Stimulated activated CD8-positive, alpha-beta memory T cell treated with anti-CD3 and anti-CD28 coated beads, Interleukin-4, amount 100 ng/mL, for 48 hours (primary cell): ENCODE data around the gene ZDHHC8.

Experiments
- DNase-seq: peaks from one replicate; pipeline ENCODE4 v3.0.0-alpha.2; 2020

The ZDHHC8 gene

GRCh38 chr22:20130731-20131596, 640 bp upstream of the ZDHHC8 start:
- peak; percentile 85 for DNase-seq

DNA sequence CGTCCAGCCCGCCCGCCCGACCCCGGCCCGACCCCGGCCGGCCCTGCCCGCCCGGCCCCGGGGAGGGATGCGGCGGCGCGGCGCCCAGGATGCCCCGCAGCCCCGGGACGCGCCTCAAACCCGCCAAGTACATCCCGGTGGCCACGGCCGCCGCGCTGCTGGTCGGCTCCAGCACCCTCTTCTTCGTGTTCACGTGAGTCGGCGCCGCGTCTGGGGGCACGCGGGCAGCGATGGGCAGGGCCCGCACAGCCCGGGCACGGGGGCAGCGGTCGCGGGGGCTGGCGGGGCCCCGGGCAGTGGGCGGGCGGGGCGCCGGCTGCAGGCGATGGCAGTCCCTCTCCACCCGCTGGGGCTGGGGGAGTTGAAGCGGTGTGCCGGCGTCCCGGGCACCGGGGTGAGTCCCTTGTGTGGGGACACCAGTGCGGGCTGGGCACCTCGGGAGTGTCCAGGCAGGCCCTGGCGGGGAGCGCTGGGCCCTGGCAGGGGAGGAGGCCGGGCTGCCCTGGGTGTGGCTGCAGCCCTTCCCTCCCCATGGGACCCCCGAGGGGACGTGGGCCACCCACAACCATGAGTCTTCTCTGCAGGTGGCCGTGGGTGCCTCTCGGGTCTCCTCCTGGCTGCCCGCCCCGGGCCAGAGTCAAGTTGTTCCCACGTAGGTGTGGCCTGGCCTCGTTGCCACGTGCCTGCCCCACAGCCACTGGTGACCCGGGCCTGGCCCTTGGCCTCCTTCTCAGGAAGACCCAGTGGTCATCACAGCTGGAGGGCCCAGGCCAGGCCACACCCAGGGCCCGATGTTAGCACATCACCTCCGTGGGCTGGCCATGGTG, 468 bp downstream of the ZDHHC8 start:
- no peak for DNase-seq

- no peak for DNase-seq
Observed at GRCh38 chr22:20132686-20133246, 1.2 kb downstream of the ZDHHC8 start.

- no peak for DNase-seq
Observed at GRCh38 chr22:20133930-20134549, 2.4 kb downstream of the ZDHHC8 start.

- DNase-seq = no peak
Observed at GRCh38 chr22:20135265-20135664, 3.7 kb downstream of the ZDHHC8 start.

GRCh38 chr22:20135806-20136602, 4.4 kb downstream of the ZDHHC8 start:
- no peak for DNase-seq

DNA sequence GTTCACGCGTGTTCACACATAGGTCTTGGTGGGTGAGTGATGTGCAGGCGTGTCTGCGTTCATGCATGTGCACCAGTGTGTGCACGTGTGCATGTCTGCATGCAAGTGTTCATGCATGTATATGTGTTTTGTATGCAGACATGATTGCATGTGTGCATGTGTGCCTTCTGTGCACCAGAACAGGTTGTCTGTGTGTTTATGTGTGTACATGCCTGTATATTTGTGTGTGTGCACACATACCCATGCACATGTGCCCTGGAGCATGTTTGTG, 4.9 kb downstream of the ZDHHC8 start:
- no peak for DNase-seq

- no peak for DNase-seq
Observed at GRCh38 chr22:20137113-20137512, 5.5 kb downstream of the ZDHHC8 start.

DNA sequence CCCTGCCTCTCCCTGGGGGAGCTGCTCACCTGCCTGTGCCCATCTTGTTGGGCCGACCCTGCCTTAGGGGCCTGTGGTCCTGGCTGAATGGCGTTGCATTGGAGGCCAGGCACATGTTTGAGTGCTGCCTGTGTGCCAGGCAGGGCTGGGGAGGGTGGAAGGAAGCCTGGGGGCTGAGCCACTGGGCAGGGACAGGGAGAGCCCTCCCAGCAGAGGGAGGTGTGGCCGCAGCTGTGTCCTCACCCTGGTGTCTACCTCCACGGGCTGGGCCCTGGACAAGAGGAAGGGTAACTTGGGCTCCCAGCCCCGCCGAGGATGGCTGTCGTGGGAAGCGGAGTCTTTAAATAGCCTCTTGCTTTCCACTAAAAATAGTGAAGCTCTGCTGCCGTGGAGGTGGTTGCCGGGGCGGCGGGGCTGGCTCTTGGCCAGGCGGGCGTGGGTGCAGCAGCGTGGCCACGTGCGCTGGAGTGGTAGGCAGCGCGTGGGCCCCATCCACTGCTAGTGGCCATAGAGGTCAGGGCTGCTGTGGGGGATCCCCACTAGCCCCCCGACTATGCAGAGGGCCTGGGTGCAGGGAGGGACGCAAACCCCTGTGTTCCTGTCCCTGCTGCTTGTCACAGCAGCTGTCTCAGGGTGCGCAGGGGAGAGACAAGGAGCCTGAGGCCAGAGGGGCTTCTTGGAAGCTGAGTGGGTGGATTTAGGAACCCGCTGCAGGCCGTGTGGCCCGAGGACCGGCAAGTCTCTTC, 6.2 kb downstream of the ZDHHC8 start:
- no peak for DNase-seq

GRCh38 chr22:20138417-20138738, 6.8 kb downstream of the ZDHHC8 start:
- DNase-seq = no peak

DNA sequence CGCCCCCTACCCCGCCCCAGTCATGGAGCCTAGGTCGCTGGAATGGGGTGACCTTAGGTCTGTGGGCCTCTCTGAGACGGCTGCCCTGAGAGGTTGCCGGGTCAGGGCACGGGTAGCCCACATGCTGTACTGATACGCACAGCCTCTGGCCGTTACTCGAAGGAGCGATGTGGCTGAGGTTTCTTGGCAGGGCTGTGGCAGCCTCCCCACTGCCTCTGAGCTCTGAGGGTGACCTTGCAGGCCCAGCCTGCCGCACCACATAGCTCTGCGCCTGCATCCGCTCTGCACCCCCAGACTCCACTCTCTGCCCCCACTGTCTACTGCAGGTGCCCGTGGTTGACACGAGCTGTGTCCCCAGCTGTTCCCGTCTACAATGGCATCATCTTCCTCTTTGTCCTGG, 7.3 kb downstream of the ZDHHC8 start:
- no peak for DNase-seq

DNA sequence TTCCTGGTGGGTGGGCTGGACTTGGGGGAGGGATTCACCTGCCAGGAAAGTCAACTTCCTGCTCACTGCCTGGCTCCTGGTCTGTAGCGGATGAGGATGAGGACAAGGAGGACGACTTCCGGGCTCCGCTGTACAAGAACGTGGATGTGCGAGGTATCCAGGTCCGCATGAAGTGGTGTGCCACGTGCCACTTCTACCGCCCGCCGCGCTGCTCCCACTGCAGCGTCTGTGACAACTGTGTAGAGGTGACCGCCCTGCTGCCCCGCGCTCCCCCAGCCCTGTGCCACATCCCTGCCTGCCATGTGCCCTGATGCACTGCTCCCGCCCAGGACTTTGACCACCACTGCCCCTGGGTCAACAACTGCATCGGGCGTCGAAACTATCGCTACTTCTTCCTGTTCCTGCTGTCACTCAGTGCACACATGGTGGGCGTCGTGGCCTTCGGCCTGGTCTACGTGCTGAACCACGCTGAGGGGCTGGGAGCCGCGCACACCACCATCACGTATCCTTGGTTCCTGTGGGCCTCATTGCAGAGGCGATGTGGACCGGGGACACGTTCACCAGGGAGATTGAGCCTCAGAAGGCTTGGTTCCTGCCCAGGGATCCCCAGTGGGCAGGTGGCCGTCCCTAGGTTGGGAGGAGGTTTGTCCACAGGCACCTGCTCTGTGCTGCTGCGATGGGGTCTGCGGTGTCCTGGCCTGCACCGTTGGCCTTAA, 7.9 kb downstream of the ZDHHC8 start:
- no peak for DNase-seq

- DNase-seq = no peak
Observed at GRCh38 chr22:20140107-20140445, 8.5 kb downstream of the ZDHHC8 start.

DNA sequence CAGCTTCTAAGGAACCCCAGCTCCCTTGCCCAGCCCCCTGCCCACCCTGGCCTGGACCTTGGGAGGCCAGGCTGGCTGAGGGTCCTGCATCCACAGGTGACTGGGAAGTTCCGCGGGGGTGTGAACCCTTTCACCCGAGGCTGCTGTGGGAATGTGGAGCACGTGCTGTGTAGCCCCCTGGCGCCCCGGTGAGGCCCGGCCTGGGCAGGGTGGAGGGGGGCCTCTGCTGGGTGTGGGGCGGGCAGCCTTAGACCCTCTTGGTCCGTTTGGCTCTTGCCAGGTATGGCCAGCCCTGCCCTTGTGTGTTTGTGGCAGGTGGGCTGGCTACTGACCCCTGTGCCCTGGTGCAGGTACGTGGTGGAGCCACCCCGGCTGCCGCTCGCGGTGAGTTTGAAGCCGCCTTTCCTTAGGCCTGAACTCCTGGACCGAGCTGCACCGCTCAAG, 8.9 kb downstream of the ZDHHC8 start:
- DNase-seq = no peak

DNA sequence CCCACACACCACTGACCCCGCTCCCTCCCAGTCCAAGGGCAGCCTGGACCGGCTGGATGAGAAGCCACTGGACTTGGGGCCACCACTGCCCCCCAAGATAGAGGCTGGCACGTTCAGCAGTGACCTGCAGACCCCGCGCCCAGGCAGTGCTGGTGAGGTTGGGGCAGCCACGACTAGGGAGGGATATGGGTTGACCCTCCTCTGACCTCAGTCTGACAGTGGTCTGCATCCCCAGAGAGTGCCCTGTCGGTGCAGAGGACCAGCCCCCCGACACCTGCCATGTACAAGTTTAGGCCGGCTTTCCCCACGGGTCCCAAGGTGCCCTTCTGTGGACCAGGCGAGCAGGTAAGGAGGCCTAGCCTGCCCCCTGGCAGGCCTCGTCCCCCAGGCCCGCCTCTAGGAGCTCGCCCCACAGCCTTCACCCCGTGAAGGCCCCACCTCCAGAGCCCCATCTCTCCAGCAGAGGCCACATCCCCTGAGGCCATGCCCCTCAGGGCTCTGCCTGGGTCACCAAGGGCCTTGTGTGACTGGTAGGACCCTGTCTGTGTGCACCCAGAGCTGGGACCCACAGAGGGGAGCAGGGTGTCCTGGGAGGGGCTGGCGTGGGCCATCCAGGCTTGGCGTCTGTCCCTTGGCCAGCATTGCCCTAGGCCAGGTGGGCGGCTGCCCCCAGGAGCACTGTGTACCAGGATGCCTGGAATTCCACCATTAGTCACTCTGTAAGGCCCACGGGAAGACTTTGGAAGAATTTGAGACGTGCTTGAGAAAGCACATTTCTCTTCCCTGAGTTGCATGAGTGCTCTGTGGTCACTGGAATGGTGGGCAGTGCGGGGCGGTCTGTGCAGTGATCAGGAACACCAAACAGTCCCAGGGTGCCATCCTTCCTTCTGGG, 9.8 kb downstream of the ZDHHC8 start:
- no peak for DNase-seq

GRCh38 chr22:20142711-20143621, 11.4 kb downstream of the ZDHHC8 start:
- no peak for DNase-seq

- no peak for DNase-seq
Observed at GRCh38 chr22:20143883-20144665, 12.5 kb downstream of the ZDHHC8 start.

GRCh38 chr22:20145206-20145831, 13.7 kb downstream of the ZDHHC8 start:
- DNase-seq = no peak
